Activated gamma-delta T cell treated with Interleukin-2 at 50 U/mL for 16 hours (primary cell): ENCODE results near the gene TTC39B.
"Not testable (repeated sequence)": the region's sequence is repeated elsewhere in the genome, so short reads cannot be mapped to it uniquely, and the experiment has no call there.

Source experiments
- DNase-seq: peaks from one replicate; pipeline ENCODE4 v3.0.0-alpha.2; 2020

Gene TTC39B

DNA sequence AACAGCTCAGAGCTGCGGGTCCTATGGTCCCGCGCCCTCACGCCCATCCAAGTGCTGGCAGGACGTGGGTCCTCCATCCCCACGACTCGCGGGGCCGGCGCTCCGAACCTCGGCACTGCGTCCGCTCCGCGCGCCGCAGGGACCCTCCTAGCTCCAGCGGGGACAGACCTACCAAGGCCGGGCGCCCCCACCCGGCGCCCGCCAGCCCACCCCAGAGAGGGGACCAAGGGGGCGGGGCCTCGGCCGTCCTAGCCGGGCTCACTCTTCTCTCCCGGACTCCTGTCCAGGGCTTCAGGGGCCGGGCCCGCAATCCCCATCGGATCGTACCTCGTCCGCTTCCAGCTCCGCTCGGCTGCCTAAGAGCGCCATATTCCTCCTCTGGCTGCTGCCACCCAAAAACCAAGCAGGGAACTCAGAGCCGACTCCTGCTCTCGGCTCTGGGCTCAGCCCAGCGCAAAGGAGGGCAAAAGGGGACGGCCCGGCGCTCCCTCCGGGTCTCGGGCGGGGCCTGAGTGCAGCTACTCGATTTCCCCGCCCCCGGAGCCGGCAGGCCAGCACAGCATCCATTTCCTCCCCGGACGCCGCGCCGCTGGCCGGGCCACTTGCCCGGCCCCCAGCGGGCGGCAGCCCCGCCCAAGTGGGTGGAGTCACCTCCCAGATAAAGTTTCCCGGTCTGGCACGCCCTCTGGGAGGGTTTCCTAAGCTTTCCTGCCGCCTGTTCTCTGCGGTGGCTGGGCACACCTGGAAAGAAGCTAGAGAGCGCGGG is at the start of gene TTC39B:
TSS of gene TTC39B (minus strand) at position 460 of the 766 bp plus-strand sequence. CDS start at position 369, 91 bp downstream.
- peak; percentile 72 for DNase-seq

- DNase-seq, result no peak
Observed at GRCh38 chr9:15355669-15356068, 48.7 kb upstream of the TTC39B start.

DNA sequence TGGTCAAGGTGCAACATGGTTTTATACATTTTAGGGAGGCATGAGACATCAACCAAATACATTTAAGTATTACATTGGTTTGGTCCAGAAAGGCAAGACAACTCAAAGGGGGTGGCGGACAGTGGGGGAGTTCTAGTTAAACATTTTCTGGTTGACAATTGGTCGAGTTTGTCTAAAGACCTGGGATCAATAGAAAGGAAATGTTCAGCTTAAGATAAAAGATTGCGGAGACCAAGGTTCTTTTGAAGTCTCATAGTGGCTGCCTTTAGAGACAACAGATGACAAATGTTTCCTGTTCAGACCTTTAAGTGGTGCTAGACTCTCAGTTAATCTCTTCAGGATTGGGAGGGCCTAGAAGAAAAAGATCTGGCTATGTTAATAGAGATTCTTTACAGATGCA is 47.7 kb upstream of the TTC39B start:
- DNase-seq, result no peak

DNA sequence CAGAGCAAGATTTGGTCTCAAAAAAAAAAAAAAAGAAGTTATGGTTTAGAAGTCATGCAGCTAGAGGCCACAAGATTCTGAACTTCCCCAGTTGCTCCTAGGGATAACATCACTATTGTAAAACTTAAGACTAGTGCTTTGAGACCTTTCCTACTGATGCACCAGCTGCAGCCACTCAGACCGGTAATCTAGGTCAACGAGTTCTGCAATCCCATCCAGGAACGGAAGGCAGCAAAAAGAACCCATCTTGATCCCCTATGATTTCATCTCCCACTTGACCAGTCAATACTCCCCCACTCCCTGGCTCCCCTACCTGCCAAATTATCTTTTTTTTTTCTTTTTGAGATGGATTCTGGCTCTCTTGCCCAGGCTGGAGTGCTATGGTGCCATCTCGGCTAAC is 46.9 kb upstream of the TTC39B start:
- DNase-seq, result no peak

GRCh38 chr9:15352306-15352705 is 45.3 kb upstream of the TTC39B start:
- DNase-seq, result no peak

DNA sequence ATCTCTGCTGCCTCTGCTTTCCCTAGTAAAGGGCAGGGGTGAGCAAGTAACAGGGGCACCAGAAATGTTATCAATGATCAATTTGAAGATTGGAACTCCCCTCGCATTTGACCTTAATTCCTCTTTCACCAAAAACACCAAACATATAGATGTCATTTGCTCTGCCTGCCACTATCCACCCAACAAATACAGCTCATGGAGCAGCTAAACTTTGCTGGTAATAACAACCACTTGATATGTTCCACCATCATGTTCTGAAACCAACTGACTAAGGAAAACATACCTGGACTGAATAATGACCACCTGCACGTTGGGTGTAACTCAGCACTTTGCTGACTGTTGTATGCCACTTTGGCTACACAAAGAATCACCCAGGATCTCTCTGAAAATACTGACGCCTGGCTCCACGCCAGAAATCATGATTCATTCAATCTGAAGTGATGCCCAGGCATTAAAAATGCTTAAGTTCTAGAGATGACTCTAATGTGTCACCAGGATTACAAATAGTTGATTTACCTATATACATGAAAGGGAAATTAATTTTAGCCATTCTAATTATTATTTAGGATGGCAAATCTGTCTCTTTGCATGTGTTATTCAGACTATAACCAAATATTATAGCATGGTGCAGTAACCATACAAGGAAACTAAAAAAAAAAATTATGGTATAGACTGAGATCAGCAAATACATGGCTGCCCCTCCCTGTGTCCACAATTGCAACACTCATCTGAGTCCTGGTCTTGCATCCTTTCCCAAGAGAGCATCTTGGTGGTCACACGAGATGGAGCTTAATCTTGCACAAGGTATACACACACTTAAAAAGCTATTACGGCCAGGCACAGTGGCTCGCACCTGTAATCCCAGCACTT is 43.1 kb upstream of the TTC39B start:
- no peak for DNase-seq

GRCh38 chr9:15346837-15347236 is 39.8 kb upstream of the TTC39B start:
- DNase-seq, result no peak

GRCh38 chr9:15344191-15344590 is 37.2 kb upstream of the TTC39B start:
- no peak for DNase-seq

- DNase-seq, result no peak
Observed at GRCh38 chr9:15333376-15333881, 26.4 kb upstream of the TTC39B start.

DNA sequence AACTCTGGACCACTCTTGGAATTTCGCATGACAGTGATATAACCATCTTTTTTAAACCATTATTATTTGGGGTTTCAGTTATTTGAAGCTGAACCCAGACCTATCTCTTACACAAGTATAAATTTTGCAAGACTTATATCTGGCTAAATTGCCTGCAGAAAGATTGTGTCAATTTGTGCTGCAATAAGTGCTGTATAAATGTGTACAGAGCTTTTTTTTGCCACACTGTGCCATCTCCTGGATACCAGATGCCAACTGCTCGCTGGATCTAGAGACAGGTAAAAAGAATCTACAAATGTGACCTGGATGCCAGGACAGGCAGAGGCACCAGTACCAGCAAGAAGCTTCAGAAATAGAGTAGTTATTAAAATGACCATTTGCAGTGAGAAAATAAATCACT is 25.9 kb upstream of the TTC39B start:
- DNase-seq, result no peak

DNA sequence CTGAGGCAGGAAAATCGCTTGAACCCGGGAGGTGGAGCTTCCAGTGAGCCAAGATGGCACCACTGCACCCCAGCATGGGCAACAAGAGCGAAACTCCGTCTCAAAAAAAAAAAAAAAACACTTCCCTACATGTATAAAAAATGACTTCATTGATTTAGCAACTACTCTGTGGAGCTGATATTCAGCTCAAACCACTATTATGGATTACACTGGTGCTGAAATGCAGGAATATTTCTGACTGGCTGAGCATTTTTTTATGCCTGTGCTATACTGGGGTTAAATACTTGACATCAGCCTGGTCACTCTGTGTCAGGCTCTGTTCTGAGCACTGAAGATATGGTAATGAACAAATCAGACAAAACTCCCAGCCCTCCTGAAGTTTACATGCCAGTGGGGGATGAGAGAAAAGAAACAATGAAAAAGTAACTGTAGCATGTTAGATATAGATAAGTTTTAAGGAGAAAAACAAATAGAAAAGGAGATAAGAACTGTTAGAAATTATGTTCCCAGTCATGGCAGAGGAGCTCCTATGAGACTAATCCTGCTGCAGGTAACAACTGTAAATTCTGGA is 22.6 kb upstream of the TTC39B start:
- DNase-seq, result no peak

- no peak for DNase-seq
Observed at GRCh38 chr9:15328946-15329345, 21.9 kb upstream of the TTC39B start.

DNA sequence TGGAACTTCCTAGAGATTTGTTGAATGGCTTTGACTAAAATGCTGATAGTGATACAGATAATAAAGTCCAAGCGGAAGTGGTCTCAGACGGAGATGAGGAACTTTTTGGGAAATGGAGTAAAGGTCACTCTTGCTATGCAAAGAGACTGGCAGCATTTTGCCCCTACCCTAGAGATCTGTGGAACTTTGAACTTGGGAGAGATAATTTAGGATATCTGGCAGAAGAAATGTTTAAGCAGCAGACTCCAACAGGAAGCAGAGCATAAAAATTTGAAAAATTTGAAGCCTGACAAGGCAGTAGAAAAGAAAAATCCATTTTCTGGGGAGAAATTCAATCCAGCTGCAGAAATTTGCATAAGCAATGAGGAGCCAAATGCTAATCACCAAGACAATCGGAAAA is 15.7 kb upstream of the TTC39B start:
- not testable (repeated sequence) for DNase-seq

DNA sequence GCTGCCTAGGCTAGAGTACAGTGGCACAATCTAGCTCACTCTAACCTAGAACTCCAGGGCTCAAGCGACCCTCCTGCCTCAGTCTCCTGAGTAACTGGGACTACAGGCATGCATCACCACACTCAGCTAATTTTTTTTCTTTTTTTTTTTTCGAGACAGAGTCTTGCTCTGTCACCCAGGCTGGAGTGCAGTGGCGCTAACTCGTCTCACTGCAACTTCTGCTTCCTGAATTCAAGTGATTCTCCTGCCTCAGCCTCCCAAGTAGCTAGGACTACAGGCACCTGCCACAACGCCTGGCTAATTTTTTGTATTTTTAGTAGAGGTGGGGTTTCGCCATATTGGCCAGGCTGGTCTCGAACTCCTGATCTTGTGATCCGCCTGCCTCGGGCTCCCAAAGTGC is 12.6 kb upstream of the TTC39B start:
- DNase-seq, result not testable (repeated sequence)

DNA sequence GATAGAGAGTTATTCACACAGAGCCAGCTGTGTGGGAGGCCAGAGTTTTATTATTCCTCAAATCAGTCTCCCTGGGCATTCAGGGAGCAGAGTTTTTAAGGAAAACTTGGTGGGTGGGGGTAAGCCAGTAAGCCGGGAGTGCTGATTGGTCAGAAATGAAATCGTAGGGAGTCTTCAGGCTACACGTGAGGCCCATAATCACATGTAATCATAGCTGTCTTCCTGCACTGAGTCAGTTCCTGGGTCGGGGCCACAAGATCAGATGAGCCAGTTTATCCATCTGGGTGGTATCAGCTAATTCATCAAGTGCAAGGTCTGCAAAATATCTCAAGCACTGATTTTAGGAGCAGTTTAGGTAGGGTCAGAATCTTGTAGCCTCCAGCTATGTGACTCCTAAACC is 10.8 kb upstream of the TTC39B start:
- DNase-seq, result no peak

GRCh38 chr9:15311607-15312006 is 4.6 kb upstream of the TTC39B start:
- DNase-seq, result no peak

DNA sequence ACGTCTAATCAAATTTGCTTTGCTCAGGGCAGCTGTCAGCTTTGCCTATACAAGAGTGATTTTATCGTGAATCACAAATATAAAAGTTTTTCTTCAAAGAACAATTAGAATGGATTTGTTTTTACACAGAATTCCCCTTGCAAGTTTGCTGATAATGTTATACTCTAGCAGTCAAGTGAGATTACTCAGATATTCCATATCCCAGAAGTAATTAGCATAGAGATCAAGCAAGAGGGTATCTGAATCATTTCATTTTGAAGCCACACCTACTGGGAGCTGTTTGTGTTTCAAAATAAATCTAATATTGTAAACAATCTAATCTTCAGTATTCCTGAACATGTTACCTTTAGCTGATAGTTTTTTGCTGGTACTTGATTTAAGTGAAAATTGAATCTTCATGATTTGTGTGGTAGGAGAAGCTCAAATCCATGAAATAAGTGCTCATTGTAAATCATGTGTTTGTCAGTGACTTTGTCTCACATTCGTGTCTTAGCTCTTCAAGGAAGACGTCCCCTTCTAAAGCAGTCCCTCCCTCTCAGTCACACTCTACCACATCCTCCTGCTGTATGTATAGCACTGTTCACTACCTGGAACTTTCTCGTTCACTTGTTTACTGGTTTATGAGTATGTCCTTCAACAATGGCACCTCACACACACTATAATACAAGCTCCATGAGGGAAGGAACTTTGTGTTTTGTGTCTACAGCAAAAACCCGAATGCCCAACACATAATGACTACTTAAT is 3.3 kb upstream of the TTC39B start:
- DNase-seq, result peak; percentile 29

DNA sequence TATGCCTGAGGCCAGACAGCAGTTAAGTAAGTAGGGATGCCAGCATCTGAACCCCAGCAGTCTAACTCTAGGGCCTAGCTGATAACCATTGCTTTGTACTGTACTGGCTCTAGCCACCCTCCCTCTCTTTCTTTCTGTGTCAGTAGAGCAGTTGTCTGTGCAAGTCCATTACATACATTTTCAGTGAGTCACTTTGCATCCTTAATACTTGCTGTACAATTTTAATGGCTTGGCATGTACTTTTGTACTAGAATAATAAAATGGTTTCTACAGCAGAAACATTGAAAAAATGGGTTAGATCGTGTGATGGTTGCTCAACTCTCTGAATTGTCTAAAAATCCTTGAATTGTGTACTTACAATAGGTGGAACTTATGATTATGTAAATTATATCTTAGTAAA is 1.5 kb upstream of the TTC39B start:
- DNase-seq, result no peak

DNA sequence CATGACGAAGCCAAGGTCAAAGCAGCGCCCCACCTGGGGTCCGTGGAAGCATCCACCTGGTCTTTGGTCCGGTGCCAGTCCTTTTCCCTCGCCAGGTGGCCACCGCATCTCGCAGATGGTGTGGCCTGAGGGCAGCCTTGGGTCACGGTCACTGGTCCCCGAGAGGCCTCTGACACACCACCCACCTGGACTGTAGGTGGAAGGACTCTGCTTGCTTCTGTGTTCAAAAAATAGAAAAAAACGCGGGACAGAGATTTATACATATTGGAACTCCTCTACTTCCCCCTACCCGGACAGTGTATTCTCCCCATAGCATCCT is 466 bp upstream of the TTC39B start:
- DNase-seq, result no peak

- DNase-seq, result peak; percentile 28
Observed at GRCh38 chr9:15306068-15306756, 804 bp downstream of the TTC39B start.

GRCh38 chr9:15305470-15305869 is 1.5 kb downstream of the TTC39B start:
- no peak for DNase-seq

- DNase-seq, result no peak
Observed at GRCh38 chr9:15304632-15305031, 2.4 kb downstream of the TTC39B start.
